ENCODE data around the gene DENND4B.
A peak's percentile ranks its signal among the peaks of the same experiment; 100 is the strongest.

Gene DENND4B

DNA sequence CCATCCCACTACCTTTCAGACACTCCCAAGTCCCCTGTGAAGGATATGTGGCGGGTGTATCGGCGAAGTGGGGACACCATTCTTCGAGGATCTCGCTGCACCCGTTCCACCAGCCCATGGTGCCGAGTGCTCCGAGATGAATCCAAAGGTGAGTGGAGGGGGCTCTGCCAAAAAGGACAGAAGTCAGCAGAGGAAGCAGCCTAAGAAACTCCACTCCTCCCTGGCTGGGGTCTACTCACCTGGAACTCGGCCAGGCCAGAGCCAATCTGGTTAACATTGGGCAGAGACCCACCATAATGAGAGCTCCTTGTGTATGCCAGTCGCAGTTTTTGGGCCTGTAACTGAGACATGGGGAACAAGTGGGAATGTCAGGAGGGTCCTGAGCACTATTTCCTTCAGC is 8.3 kb upstream of the DENND4B start:
- ChIA-PET POLR2A (interaction anchor here (2.2 to 7.7 kb wide), 3 partner anchors 8 to 12 kb away, joined by 14 to 74 read pairs (median 16); partner anchors contain the start of genes CREB3L4, DENND4B and SLC39A1), CTCF (no interaction called here)
- no peak for TF ChIP-seq BHLHE40 (IDR thresholded peaks at IDR 0.05; ENCODE audit: borderline replicate concordance)
- TF ChIP-seq FOXA1 (IDR thresholded peaks at IDR 0.05): no peak
- TF ChIP-seq SUZ12 (IDR thresholded peaks at IDR 0.05): no peak
- no peak for DNase-seq (ENCODE audit: extremely low spot score)

DNA sequence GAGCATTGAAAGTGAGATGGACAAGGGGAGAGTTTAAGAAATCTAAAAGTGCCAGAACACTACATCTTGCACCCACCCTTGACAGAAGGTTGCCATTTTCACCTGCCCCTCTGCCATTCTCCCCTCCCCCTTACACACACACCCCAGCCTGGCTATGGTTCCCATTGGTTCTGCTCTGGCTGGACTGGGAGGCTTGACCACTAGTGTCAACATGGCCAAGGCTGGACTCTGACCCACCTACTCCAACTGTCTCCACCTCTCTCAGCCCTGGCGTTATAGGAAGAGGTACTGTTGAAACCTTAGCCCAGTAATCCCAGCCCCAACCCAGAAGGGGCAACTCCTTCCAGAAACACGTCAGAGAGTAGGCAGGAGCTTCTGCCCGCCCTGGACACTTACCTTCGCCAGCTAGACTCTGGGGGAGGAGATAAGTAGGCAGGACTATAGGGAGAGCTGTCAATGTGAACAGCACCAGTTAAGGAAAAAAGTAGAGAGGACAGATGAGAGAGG is 7.4 kb upstream of the DENND4B start:
- ChIA-PET CTCF (no interaction called here), POLR2A (interaction anchor here (2.7 to 7.7 kb wide), 2 partner anchors 9 to 13 kb away, joined by 16 to 74 read pairs; partner anchors contain the start of genes CREB3L4 and SLC39A1)
- TF ChIP-seq CTBP1 (IDR thresholded peaks at IDR 0.05; ENCODE audit: borderline replicate concordance) (no peak), ZNF384 (IDR thresholded peaks at IDR 0.05) (no peak)
- no peak for DNase-seq (ENCODE audit: extremely low spot score)

DNA sequence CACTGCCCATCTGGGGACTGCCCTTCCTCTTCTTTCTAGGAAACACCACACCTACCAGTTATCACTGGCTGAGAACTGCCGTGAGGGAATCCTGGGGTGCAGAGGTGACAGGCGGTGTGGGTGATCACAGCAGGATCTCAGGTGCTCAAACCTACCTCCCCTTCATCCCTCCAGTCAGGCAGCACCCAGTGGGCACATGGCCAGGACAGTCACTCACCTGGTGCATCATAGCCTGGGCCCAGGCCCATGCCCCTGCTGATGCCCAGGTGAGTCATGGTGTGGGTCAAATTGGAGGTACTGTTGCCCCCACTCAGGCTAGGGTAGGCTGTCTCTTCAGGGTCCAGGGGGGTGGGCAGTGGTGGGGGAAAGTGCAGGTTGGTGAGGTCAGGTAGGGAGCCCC is 5.3 kb upstream of the DENND4B start:
- DNase-seq (ENCODE audit: extremely low spot score): no peak
- POLR2A ChIA-PET: no interaction called here
- no peak for TF ChIP-seq NFRKB (IDR thresholded peaks at IDR 0.05)
- TF ChIP-seq ZNF384 (IDR thresholded peaks at IDR 0.05): no peak
- no peak for TF ChIP-seq ELF4 (IDR thresholded peaks at IDR 0.05)
- TF ChIP-seq SP1 (IDR thresholded peaks at IDR 0.05): no peak
- no peak for TF ChIP-seq HDGF (IDR thresholded peaks at IDR 0.05; ENCODE audit: borderline replicate concordance)
- no peak for TF ChIP-seq FOXA1 (IDR thresholded peaks at IDR 0.05)
- TF ChIP-seq, protein P1, sequence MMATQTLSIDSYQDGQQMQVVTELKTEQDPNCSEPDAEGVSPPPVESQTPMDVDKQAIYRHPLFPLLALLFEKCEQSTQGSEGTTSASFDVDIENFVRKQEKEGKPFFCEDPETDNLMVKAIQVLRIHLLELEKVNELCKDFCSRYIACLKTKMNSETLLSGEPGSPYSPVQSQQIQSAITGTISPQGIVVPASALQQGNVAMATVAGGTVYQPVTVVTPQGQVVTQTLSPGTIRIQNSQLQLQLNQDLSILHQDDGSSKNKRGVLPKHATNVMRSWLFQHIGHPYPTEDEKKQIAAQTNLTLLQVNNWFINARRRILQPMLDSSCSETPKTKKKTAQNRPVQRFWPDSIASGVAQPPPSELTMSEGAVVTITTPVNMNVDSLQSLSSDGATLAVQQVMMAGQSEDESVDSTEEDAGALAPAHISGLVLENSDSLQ (IDR thresholded peaks at IDR 0.05): no peak
- no peak for TF ChIP-seq FOXM1 (IDR thresholded peaks at IDR 0.05; ENCODE audit: borderline replicate concordance)
- no peak for TF ChIP-seq L3MBTL2 (conservative IDR thresholded peaks at IDR 0.05)
- TF ChIP-seq SUZ12 (IDR thresholded peaks at IDR 0.05): no peak
- no peak for TF ChIP-seq LEF1 (IDR thresholded peaks at IDR 0.05; ENCODE audit: borderline replicate concordance)
- no peak for TF ChIP-seq CTBP1 (IDR thresholded peaks at IDR 0.05; ENCODE audit: borderline replicate concordance)
- no peak for TF ChIP-seq BHLHE40 (IDR thresholded peaks at IDR 0.05; ENCODE audit: borderline replicate concordance)
- no peak for TF ChIP-seq ARNT (IDR thresholded peaks at IDR 0.05)
- CTCF ChIA-PET: no interaction called here

DNA sequence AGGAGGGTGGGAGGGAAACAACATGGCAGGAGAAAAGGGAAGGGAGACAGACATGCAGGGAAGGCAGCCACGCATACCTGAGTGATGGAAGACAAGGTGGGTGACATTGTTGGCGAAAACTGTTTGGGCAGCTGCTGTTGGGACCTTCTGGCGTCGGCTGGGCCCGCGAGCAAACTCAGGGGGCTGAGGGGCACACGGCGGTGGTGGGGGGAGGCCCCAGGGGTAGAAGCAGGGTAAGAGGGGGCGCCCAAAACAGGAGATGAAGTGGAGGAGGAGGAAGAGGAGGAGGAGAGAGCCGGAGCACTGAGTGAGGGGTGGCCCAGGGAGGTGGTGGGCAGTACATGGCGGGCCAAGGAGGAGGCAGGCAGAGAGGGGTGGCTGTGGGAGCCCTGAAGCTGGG is 4.7 kb upstream of the DENND4B start:
- POLR2A ChIA-PET: interaction anchor here (0.5 to 0.8 kb wide), 2 partner anchors 12 to 26 kb away, joined by 3 to 5 read pairs; partner anchors contain the start of genes JTB and SLC39A1
- DNase-seq (ENCODE audit: extremely low spot score): no peak
- TF ChIP-seq ELF4 (IDR thresholded peaks at IDR 0.05): no peak
- TF ChIP-seq SUZ12 (IDR thresholded peaks at IDR 0.05): no peak
- TF ChIP-seq FOXA1 (IDR thresholded peaks at IDR 0.05): no peak
- TF ChIP-seq CTBP1 (IDR thresholded peaks at IDR 0.05; ENCODE audit: borderline replicate concordance): no peak
- no peak for TF ChIP-seq L3MBTL2 (conservative IDR thresholded peaks at IDR 0.05)
- TF ChIP-seq FOXM1 (IDR thresholded peaks at IDR 0.05; ENCODE audit: borderline replicate concordance): no peak
- no peak for TF ChIP-seq ARNT (IDR thresholded peaks at IDR 0.05)
- no peak for TF ChIP-seq NFRKB (IDR thresholded peaks at IDR 0.05)
- TF ChIP-seq BHLHE40 (IDR thresholded peaks at IDR 0.05; ENCODE audit: borderline replicate concordance): no peak
- TF ChIP-seq, protein P1 (IDR thresholded peaks at IDR 0.05): no peak
- CTCF ChIA-PET: no interaction called here

DNA sequence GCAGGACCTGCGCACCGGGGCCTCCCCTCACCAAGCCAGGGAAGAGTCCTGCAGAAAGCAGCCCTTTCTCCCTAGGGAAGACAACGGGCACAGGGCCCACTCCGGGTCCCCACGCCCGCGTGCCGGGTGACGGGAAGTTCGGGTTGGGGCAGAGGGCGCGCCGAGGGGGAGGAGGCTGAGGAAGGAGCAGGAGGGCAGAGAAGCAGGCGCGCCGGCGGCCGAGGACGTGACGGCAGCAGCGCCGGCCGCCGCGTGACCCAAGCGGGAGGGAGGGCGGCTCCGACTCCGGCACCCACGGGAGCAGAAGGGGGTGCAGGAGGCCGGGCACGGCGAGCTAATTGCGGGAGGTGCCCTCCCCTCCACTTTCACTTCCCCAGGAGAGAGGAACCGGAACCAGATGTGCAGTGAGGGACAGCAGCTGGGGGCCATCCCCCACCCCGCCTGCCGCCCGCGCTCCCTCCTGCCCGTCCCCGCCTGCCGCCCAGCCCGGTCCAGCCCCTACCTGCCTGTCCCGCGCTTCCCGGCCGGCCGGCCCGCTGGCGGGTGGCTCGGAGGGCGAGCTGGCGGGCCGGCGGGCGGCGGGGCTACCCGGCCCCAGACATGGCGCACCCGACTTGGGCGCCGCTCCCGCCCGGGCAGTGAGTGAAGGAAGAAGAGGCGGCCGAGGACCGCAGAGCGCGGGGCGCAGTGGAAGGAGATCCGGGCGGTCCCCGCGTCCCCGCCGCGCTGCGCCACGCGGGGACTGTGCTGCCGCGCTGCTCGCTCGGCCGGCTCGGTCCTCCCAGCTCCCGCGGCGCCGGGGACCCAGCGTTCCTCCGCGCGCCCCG is 510 bp downstream of the DENND4B start:
- ChIA-PET POLR2A (interaction anchor here (0.7 to 5.1 kb wide), 16 partner anchors 9 to 149 kb away, joined by 3 to 47 read pairs (median 9); partner anchors contain the start of genes CREB3L4, CRTC2, GATAD2B and JTB), CTCF (interaction anchor here (0.6 to 1.8 kb wide), 11 partner anchors 10 to 149 kb away, joined by 3 to 13 read pairs (median 4); partner anchors contain the start of genes GATAD2B, RAB13 and SLC39A1)
- no peak for TF ChIP-seq ELF4 (IDR thresholded peaks at IDR 0.05)
- peak; percentile 62; the same call in 1 of the 2 replicates for TF ChIP-seq LEF1 (IDR thresholded peaks at IDR 0.05; ENCODE audit: borderline replicate concordance)
- peak; percentile 68 for DNase-seq (ENCODE audit: extremely low spot score)

DNA sequence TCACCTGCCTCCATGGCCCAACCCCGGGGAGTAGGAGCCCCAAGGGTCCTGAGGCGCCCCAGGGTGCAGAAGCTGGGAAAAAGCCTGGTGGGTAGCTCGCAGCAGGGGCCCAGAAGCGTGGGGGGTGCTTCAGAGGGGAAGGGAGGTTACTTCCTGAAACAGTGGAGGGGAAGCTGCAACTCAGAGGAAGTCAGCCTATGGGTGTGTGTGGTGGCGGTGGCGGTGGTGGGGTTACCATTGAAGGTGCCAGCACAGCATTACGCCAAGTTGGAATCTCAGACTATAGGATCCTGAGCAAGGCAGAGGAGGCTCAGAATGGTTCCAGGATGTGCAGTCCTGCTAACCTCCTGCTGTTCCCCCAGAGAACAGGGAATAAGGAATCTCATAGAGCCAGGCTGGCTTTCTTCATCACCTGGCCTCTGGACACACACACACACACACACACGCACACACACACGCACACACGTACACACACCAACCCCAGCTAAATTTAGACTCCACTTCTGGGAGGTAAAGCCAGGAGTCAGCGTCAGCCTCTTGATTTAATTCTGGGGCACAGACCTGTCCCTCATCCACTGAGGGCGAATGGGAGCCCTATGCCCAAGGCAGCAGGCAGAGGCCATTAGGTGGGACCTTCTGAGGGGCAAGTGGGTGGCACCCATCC is 1.3 kb downstream of the DENND4B start:
- ChIA-PET POLR2A (interaction anchor here (1.0 to 5.1 kb wide), 11 partner anchors 8 to 162 kb away, joined by 3 to 47 read pairs (median 14); partner anchors contain the start of genes CREB3L4, CRTC2, GATAD2B and JTB), CTCF (interaction anchor here (0.6 to 1.8 kb wide), 2 partner anchors 11 to 124 kb away, joined by 4 to 6 read pairs; no protein-coding TSS in a partner anchor)
- TF ChIP-seq ARNT (IDR thresholded peaks at IDR 0.05): no peak
- TF ChIP-seq CTBP1 (IDR thresholded peaks at IDR 0.05; ENCODE audit: borderline replicate concordance): no peak
- no peak for TF ChIP-seq FOXM1 (IDR thresholded peaks at IDR 0.05; ENCODE audit: borderline replicate concordance)
- no peak for TF ChIP-seq FOXK2 (IDR thresholded peaks at IDR 0.05)
- TF ChIP-seq SUZ12 (IDR thresholded peaks at IDR 0.05): no peak
- no peak for TF ChIP-seq TARDBP (IDR thresholded peaks at IDR 0.05)
- TF ChIP-seq SP1 (IDR thresholded peaks at IDR 0.05): no peak
- no peak for TF ChIP-seq ELF4 (IDR thresholded peaks at IDR 0.05)
- no peak for TF ChIP-seq LEF1 (IDR thresholded peaks at IDR 0.05; ENCODE audit: borderline replicate concordance)
- TF ChIP-seq NFRKB (IDR thresholded peaks at IDR 0.05): no peak
- TF ChIP-seq, protein P1 (IDR thresholded peaks at IDR 0.05): no peak
- no peak for TF ChIP-seq L3MBTL2 (conservative IDR thresholded peaks at IDR 0.05)
- no peak for TF ChIP-seq BHLHE40 (IDR thresholded peaks at IDR 0.05; ENCODE audit: borderline replicate concordance)
- no peak for TF ChIP-seq HDGF (IDR thresholded peaks at IDR 0.05; ENCODE audit: borderline replicate concordance)
- no peak for TF ChIP-seq FOXA1 (IDR thresholded peaks at IDR 0.05)
- no peak for TF ChIP-seq ZNF384 (IDR thresholded peaks at IDR 0.05)
- no peak for DNase-seq (ENCODE audit: extremely low spot score)
